NCI-H1436 treated with DMSO at 0.1 percent for 48 hours (cell line): ENCODE data around the gene ARHGEF4.

Experiments used
- DNase-seq: peaks from one replicate; lab custom pipeline; 2025; lab: John Stamatoyannopoulos, UW

ARHGEF4 gene

GRCh38 chr2:130834931-130835765, 1.6 kb upstream of the ARHGEF4 start:
- no peak for DNase-seq

DNA sequence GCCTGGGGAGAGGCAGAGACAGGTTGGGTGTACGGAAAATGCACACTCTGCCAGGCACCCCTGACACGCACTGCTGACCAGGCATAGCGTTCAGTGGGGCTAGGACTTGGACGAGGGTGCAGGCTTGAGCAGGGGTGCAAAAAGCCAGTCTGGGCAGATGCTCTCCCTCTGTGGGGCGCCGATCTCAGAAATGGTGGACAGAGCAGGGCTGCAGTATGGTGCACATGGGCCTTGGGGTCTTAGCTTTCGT, 1.0 kb upstream of the ARHGEF4 start:
- no peak for DNase-seq

DNA sequence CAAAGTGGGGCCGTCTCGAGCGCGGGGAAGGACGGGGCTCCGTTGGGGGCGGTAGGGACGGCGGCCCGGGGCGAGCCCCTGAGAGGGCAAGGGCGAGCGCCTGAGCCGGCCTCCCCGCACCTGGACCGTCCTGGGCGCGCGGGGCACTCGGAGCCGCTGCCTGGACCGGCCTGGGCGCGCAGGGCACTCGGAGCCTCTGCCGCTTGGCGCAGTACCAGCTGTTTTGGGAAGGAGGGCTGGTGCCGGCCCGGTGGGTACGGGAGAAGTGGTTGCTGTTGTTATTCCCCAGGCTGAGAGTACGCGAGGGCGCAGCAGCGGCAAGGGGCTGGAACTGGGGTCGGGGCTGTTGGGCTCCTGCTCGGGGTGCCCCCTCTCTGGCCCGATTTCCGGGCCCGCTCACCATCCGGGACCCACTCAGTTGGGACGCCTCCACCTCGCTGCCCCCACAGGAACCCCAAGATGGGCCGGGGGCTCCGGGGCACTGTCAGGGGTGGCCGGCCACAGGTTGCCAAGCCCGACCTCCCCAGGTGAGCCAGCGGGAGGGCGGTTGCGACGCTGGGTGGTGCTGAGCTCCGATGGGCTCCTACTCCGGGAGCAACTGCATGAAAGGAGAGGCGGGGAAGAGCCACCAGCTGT, 579 bp downstream of the ARHGEF4 start:
- no peak for DNase-seq

DNA sequence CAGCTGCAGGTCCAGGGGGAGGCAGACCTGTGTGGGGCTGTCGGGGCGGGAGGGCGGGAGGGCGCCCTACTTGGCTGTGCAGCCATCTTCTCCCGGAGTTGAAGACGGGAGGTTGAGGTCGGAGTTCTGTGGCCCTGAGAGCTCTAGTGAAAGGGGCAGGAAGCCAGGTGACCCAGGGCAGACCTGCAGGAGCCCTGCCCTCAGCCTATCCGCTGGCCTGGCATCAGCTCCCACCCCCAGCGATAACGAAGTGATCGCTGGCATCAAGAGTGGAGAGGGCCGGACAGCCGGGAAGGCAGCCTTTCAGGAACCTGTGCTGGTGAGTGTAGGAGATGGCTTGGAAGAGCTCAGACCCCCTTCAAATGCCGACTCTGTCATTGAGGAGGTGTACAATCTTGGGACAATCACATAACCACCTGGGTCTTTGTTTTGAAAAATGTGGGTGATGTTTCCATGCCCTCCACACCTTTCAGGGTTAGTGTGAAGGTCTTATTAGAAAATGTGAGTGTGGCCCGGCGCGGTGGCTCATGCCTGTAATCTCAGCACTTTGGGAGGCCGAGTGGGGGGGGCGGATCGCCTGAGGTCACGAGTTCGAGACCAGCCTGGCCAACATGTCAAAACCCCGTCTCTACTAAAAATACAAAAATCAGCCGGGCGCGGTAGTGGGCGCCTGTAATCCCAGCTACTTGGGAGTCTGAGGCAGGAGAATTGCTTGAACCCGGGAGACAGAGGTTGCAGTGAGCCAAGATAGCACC, 1.3 kb downstream of the ARHGEF4 start:
- DNase-seq: no peak

DNA sequence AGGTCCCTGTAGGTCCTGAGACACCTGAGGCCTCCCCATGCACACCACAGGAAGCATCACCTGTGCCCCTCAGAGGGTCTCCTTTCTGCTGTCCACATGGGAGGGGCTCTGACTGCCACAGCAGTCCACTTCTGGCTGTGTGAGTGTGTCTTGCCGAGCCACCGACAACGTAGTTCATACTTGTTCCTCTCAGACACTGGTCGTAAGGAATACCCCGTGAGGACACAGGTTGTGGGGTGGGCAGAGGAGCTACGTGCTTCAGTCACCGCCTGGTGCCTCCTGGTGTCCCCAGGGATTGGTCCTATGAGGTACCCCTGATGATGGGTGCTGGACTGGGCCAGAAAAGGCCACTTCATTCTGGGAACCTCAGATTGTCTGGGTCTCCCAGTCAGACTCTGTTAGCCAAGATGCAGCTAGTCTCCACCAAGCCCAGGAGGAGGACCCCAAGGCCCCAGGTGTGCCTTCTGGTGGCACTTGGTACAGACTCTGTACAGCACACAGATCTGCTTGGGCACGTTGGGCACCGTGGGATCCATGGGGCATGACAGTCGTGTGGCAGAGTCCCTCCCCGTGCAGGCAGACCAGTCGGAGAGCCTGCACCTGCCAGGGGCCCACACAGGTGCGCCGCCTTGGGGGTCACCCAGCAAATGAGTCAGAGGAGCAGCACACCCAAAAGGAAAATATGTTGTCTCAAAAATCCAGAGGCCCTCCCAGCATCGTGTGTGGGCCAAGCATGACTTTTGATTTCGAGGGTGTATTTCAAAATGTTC, 2.5 kb downstream of the ARHGEF4 start:
- no peak for DNase-seq

DNA sequence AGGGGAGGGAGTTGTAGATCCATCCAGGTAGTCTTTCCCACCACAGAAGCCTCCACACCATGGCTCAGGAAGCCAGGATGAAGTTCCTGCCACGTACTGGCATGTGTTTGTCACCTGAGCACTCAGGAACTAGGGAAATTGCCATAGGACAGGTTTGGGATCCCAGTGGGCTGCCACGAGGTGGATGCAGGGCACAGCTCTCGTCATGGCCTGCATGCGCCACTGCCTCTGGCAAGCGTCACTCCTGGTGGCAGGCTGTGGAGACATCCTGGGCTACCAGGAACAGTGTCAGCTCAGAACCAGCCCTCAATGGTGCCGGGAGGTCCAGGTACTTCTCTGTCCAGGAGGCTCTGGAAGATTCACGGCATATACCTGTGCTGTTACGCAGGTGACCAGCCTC, 3.8 kb downstream of the ARHGEF4 start:
- DNase-seq: no peak

GRCh38 chr2:130841741-130842365, 5.1 kb downstream of the ARHGEF4 start:
- no peak for DNase-seq

DNA sequence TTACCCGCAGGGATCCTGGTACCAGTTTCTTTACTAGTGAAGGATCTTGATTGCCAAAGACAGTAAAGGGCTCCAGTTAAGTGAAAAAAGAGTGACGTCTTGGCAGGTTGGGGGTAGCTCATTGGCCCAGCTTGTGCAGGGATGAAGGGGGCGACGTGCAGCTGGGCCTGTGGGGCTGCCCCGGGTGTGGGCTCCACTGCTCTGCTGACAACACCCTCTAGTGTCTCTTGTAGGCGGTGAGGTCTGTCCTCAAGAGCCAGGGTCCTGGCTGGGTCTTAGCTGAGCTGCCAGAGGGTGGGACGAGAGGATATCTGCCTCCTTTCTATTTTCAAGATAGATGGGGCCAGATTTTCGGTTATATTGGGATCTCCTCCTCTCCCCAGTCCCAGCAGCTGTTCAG, 6.1 kb downstream of the ARHGEF4 start:
- no peak for DNase-seq

GRCh38 chr2:130843321-130843985, 6.7 kb downstream of the ARHGEF4 start:
- DNase-seq: no peak

- no peak for DNase-seq
These were observed 7.4 kb downstream of the ARHGEF4 start for GRCh38 chr2:130844161-130844560.

GRCh38 chr2:130845505-130846085, 8.9 kb downstream of the ARHGEF4 start:
- DNase-seq: no peak

DNA sequence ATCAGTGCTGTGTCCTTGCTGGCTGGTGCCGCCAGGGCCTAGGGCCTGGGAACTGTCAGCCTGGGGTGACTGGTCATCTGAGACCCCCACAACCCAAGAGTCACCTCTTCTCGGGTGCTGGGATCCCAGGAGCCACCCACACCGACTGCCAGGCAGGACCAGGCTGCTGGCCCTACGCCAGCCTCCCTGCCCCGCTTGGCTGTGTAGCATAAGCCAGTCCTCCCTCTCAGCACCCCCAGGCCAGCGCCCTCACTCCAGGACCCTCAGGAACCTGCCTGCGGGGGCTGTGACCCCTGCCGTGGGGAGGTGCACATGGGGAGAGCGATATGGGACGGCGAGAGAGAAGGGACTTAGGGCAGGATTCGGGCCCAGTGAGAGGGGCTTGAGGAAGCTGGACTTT, 9.5 kb downstream of the ARHGEF4 start:
- DNase-seq: no peak

- no peak for DNase-seq
These were observed 10.1 kb downstream of the ARHGEF4 start for GRCh38 chr2:130846686-130847375.

DNA sequence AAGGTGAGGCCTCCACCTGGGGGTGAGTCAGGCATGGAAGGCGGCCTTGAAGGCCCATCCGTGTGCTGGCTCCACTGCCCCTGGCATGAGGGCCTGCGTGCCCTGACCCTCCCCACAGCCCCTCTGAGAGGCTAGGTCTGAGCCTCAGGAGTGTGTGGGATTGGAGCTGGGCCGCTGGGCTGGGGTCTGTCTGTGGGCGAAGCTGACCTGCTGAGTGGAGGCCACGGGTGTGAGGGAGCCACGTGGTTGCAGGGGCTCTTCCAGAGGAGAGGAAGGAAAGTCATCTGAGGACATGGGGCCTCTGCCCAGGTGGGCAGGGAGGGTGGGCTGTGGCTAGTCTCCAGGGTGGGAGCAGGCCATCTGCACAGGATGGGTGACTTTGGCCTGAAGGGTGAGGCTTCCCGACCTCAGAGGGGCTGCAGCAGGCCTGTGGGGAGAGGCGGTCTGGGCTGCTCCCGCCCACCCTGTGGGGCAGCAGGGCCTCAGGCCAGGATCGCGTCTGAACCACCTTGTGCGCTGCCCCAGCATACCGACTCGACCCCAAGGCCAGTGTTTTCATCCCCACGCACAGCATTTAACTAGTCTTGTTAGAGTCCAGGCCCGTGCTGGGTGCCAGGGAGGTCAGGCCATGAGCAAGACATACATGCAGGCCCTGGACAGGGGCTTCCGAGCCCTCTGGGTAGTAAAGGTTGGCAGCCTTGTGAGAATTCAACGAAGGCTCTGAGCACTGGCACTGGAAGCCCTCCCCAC, 11.2 kb downstream of the ARHGEF4 start:
- DNase-seq: no peak

DNA sequence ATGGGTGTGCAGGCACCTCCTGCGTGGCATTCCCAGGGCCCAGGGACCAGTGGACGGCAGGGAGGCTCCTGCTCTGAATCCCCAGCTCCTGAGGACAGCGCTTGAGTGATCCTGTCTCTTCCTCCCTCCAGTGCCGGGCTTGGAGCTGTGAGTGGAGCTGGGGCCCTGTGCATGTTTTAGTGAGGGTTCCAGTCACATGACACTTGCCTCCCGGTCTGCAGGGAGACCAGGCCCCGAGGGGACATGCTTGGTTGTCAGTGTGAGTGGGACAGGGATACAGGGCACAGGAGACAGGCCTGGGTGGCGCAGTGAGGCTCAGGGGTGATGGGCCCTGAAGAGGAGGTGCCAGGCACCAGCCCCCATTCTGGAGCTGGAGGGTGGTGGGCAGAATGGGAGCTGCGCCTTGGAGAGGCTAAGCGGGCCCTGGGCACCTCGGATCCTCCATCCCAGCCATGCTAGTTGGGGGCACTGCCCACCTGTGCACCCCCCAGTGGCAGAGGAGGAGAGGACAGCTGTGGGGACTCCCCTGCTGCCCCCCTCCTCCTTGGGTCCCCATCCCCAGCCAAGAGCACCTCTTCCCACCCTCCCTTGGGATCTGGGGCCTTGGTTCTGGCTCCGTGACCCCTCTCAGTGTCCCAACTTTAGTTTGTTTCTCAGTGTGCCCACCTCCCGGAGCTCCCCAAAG, 12.0 kb downstream of the ARHGEF4 start:
- no peak for DNase-seq

DNA sequence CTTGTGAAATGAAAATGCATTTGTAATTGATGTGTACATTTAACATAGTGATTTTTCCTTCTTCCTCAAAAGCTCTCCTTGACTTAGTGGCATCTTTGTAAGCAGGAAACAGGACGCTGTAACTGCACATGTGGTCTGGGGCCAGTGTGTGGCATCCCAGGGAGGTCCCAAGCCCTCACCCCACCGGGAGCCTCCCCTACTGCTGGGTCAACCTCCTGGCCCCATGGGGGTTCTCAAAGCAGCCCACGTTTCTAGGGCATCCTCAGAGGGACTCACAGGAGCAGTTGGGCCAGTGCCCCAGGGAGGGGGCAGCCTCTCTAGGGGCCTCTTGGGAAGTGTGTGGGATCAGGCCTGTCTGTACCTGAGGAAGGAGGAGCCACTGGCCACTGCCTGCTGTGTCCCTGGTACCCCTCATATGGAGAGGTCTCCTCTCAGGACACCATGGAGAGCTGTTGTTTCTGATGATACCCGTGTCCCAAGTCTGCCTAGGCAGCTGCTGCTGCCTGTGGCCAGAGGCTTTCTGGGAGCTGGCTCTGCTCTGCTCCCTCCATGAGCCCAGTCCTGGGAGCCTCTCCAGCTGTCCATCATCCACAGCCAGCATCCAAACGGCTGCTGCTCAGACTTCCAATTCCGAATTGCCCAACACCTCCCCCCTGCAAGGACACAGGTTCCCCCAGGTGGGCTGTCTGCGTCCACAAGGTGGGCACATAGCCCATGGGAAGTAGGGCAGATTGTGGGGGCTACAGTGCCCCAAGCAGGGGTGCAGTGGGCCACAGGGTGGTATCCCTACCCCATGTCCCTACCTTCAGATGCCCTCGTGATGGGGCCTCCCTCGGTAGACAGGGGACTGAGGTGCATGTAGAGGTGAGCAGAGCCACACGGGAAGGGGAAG, 13.4 kb downstream of the ARHGEF4 start:
- no peak for DNase-seq

- no peak for DNase-seq
These were observed 14.3 kb downstream of the ARHGEF4 start for GRCh38 chr2:130850788-130851623.
